Measurements from ENCODE around the gene SERPINB1. TPM values are rescaled to one million over a fixed set of nuclear protein-coding genes. Genes with fewer than 3 reads are reported as not detected.
"Not testable (repeated sequence)": the region's sequence is repeated elsewhere in the genome, so short reads cannot be mapped to it uniquely, and the experiment has no call there.

SERPINB1 gene
- total RNA-seq, 1 experiment from 2014 or later = 2.3 TPM

DNA sequence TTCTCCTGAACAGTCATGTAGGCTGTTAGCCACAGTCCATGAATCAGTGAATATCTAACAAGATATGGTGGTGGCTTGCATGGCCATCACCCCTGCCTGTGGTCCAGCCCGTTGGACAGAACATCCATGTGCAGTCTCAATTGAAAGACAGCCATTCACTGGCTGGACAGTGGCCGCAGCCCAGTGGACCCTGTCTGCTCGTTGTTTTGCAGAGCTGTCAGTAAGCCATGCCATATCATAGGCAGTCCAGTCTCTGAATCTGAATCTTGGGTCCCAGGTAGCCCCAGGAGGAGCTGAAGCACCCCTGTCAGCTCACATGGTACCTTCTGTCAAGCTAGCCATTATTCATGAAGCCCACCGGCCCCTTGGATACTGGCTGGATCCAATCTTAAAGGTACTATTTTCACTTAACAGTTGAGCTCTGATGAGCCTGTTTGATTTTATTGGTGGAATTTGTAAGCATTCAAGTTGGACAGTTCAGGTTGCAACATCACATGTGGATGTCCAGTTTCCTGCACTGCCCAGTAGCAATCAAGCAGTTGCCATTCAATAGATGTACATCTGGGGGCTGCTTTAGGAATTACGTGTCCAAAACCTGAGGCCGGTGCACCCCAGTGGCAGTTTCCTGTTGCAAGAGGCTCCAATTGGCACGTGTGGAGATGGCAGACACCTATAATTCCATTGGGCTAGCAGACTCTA, 37.8 kb downstream of the SERPINB1 start:
- no peaks in the 10 kb centered on the region for H3K9me3 ChIP-seq (replicated peaks)
- H3K36me3 ChIP-seq = no peaks in the 10 kb centered on the region
- H3K27me3 ChIP-seq = no peaks in the 10 kb centered on the region
- no peak overlapping the region for H3K4me3 ChIP-seq
- no peak overlapping the region for H3K27ac ChIP-seq
- no peak for DNase-seq
- peaks cover 16% of the 10 kb centered on the region for H3K4me1 ChIP-seq

DNA sequence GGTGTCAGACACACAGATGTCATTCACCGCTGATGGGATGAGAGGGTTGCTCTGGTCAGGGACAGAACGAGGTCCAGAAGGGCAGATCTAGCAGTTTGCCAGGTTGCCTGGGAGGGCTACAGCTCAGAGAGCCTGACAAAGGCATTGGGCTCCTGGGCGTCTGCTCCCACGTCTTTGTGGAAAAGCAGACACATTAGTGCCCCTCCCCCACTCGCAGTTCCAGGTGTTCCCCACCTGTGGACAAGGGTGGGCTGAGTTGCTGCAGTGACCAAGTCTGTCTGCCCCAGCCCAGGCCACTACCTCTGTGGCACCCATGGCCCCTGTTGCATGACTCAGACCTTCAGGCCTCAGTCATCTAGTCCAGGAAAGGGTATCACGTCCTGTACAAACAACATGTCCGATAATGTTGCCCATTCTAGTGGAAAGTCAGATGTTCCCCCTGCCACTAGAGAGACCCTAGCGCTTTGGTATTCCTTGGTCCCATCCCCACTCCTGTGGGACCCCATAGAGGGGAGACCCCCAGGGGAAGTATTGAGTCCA, 39.1 kb downstream of the SERPINB1 start:
- Histone ChIP-seq H3K27me3 (no peaks in the 10 kb centered on the region), H3K9me3 (replicated peaks) (no peaks in the 10 kb centered on the region), H3K36me3 (no peaks in the 10 kb centered on the region), H3K4me3 (no peak overlapping the region), H3K4me1 (peaks cover 26% of the 10 kb centered on the region), H3K27ac (no peak overlapping the region)
- no peak for DNase-seq

DNA sequence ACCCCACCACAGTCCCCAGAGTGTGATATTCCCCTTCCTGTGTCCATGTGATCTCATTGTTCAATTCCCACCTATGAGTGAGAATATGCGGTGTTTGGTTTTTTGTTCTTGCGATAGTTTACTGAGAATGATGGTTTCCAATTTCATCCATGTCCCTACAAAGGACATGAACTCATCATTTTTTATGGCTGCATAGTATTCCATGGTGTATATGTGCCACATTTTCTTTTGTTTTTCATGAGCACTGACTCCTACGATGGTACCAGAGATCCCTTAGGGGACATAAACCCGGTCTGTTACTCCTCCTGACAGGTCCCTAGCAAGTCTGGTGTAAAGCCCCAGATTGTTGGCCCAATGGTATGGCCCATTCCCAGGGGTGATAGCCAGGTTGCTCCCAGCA, 40.0 kb downstream of the SERPINB1 start:
- not testable (repeated sequence) for H3K36me3 ChIP-seq

DNA sequence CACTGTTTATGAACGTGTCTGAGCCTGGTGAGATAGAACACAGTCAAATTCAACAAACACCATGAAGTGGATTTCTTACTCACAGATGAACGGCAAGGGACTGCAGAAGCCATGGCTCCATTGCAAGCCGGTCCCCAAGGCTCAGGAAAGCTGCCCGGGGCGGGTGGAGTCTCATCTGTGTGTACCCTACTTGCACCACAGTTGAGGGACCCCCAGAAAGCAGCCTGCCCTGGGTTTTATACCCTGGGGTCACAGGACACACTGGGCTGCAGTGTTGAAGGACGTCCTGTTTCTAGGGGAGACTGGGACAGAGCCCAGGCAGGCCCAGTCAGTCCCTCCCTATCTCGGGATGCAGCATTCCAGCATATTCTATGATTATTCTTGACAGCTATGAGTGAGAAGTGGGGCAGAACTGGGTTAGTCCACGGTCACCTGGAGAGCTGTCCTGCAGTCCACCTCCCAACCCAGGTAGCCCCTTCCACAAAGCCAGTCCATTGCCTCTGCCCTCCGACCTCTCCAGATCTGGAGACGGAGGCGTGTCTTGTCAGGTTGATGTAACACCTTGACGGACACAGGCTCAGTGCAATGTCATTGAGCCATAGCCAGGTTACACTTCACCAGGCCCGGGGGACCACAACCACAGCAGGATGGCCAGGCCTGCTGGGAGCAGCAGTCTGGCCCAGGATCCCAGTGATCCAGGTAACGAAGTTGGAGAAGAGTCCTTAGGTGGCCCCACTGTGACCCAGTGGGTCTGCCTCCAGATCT, 40.9 kb downstream of the SERPINB1 start:
- no peak overlapping the region for H3K4me3 ChIP-seq
- H3K27ac ChIP-seq = no peak overlapping the region
- H3K36me3 ChIP-seq = no peaks in the 10 kb centered on the region
- DNase-seq = no peak
- peaks cover 24% of the 10 kb centered on the region for H3K4me1 ChIP-seq
- H3K27me3 ChIP-seq = no peaks in the 10 kb centered on the region
- no peaks in the 10 kb centered on the region for H3K9me3 ChIP-seq (replicated peaks)

More for the DNA sequence above, 40.0 kb downstream of the SERPINB1 start:
- H3K27ac ChIP-seq; H3K9me3 ChIP-seq (replicated peaks); H3K27me3 ChIP-seq; H3K4me3 ChIP-seq; DNase-seq: not testable (repeated sequence)
- peaks cover 24% of the 10 kb centered on the region for H3K4me1 ChIP-seq

GRCh38 chr6:2799936-2800527, 41.6 kb downstream of the SERPINB1 start:
- H3K4me3 ChIP-seq = no peak overlapping the region
- H3K4me1 ChIP-seq = peaks cover 24% of the 10 kb centered on the region
- no peaks in the 10 kb centered on the region for H3K27me3 ChIP-seq
- DNase-seq = no peak
- no peaks in the 10 kb centered on the region for H3K36me3 ChIP-seq
- H3K27ac ChIP-seq = no peak overlapping the region
- H3K9me3 ChIP-seq (replicated peaks) = no peaks in the 10 kb centered on the region

- Histone ChIP-seq H3K36me3 (no peaks in the 10 kb centered on the region), H3K27ac (peak overlapping the region; percentile 47), H3K9me3 (replicated peaks) (no peaks in the 10 kb centered on the region), H3K27me3 (no peaks in the 10 kb centered on the region), H3K4me1 (peaks cover 24% of the 10 kb centered on the region), H3K4me3 (no peak overlapping the region)
- peak; percentile 60 to 80 for DNase-seq
These were observed 43.0 kb downstream of the SERPINB1 start for GRCh38 chr6:2798586-2799134.

DNA sequence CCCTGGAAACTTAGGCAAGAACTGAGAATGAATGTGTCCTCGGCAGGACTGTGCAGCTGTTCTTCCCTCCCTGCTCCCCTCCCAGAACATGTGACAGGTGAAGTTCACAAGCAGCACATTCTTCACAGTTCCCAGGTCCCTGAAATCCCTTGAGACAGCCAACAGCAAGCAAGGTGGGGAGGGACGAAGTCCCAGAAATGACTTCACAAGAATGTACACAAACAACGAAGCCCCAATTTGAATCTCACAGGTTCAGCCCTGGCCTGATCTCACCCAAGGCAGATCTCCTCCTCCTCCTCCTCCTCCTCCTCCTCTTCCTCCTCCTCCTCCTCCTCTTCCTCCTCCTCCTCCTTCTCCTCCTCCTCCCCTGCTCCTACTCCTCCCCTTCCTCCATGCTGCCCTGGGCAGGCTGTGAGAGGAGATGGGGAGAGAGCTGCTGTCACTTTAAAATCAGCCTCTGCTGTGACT, 44.1 kb downstream of the SERPINB1 start:
- Histone ChIP-seq H3K27me3 (no peaks in the 10 kb centered on the region), H3K4me3 (no peak overlapping the region), H3K27ac (peak overlapping the region; percentile 43), H3K36me3 (no peaks in the 10 kb centered on the region), H3K9me3 (replicated peaks) (no peaks in the 10 kb centered on the region), H3K4me1 (peaks cover 24% of the 10 kb centered on the region)
- DNase-seq = peak; percentile 68 to 82

- no peak for DNase-seq
- H3K27ac ChIP-seq = peak overlapping the region; percentile 37; the same call in 1 of the 2 replicates
- H3K27me3 ChIP-seq = no peaks in the 10 kb centered on the region
- peaks cover 24% of the 10 kb centered on the region for H3K4me1 ChIP-seq
- H3K9me3 ChIP-seq (replicated peaks) = no peaks in the 10 kb centered on the region
- no peaks in the 10 kb centered on the region for H3K36me3 ChIP-seq
- no peak overlapping the region for H3K4me3 ChIP-seq
These were observed 44.8 kb downstream of the SERPINB1 start for GRCh38 chr6:2796861-2797260.

DNA sequence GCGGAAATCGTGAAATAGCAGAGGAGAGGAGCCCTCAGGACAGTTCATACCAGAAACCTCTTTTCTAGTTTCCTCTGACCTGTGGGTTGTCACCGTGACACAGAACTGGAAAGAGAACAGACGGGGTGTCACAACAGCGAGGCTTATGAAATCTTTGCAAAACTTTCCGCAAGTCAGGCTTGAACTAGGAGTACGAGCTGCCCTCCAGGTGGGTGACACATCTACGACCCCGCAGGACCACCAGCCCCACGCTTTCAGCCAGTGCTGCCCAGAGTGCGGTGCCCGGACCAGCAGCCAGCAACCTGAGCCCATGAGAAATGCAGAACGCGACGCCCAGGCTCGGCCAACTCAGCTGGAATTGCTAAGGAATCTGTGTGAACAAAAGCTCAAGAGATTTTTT, 45.7 kb downstream of the SERPINB1 start:
- no peak overlapping the region for H3K4me3 ChIP-seq
- no peaks in the 10 kb centered on the region for H3K9me3 ChIP-seq (replicated peaks)
- H3K27me3 ChIP-seq = no peaks in the 10 kb centered on the region
- peaks cover 26% of the 10 kb centered on the region for H3K4me1 ChIP-seq
- no peak for DNase-seq
- H3K36me3 ChIP-seq = no peaks in the 10 kb centered on the region
- no peak overlapping the region for H3K27ac ChIP-seq

GRCh38 chr6:2795162-2795561, 46.5 kb downstream of the SERPINB1 start:
- Histone ChIP-seq H3K4me3 (no peak overlapping the region), H3K4me1 (peaks cover 33% of the 10 kb centered on the region), H3K36me3 (no peaks in the 10 kb centered on the region), H3K9me3 (replicated peaks) (no peaks in the 10 kb centered on the region), H3K27ac (no peak overlapping the region), H3K27me3 (no peaks in the 10 kb centered on the region)
- no peak for DNase-seq

DNA sequence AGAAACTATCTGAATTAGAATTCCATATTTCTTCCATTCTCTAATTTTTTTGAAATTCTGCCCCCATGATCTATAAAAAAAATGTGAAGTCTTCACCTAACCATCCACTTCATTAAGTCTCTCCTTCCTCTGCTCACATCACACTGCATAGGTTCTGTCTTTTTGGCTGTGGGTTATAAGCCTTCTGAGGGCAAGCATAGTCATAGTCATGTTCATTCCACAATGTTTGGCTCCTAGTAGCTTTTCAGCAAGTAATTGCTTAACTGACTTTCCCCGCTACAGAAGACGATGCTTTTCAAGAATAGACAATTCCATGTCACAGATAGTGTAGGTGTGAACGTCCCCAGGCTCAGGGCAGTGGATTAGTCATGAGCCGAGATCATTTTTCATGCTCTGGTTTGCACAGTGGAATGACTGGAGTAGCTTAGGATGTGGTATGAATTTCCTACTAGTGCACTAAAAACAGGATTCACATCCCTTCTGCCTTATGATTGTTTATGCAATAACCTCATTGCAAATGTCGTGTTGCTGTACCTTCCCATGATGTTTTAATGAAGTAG, 47.4 kb downstream of the SERPINB1 start:
- no peaks in the 10 kb centered on the region for H3K27me3 ChIP-seq
- peaks cover 37% of the 10 kb centered on the region for H3K4me1 ChIP-seq
- no peak overlapping the region for H3K27ac ChIP-seq
- no peak for DNase-seq
- H3K9me3 ChIP-seq (replicated peaks) = no peaks in the 10 kb centered on the region
- H3K4me3 ChIP-seq = no peak overlapping the region
- H3K36me3 ChIP-seq = no peaks in the 10 kb centered on the region

- Histone ChIP-seq H3K27ac (no peak overlapping the region), H3K9me3 (replicated peaks) (no peaks in the 10 kb centered on the region), H3K36me3 (no peaks in the 10 kb centered on the region), H3K4me3 (no peak overlapping the region), H3K4me1 (peaks cover 35% of the 10 kb centered on the region), H3K27me3 (no peaks in the 10 kb centered on the region)
- DNase-seq = no peak
These were observed 48.0 kb downstream of the SERPINB1 start for GRCh38 chr6:2793534-2794151.

DNA sequence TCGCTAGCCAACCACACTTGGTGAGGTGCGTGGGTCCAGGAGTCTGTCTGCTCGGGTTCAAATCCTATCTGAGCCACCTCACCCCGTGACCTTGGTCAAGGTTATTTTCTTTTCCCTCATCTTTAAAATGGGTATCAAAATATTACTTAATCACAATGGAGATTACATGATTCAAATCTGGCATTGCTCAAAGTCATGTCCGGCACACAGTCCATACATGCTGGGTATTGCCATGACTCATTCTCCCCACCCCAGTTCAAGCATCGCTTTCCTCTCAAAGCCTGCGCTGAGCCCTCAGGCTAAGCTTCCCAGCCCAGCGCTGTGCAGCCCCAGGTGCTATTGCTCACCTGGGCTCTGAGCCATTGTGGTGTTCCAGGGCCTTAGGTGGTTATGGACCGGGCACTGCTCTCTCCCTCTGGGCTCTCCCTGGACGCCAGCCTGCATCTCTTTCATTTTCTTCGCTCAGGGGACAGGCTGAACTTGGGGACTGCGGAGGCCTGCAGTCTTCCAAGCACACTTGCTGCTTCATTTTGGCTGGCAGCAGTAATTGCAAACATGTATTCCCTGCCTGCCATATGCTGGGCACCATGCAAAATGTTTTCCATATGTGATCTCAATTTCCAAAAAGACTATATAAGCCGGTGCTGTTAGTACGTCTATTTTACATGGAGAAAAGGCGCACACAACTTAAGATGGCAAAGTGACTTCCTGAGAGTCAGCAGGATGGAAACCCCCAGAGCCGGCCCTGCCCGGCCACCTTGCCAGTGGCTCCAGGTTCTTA, 49.1 kb downstream of the SERPINB1 start:
- Histone ChIP-seq H3K9me3 (replicated peaks) (no peaks in the 10 kb centered on the region), H3K4me1 (peaks cover 26% of the 10 kb centered on the region), H3K27ac (no peak overlapping the region), H3K4me3 (no peak overlapping the region), H3K27me3 (no peaks in the 10 kb centered on the region), H3K36me3 (peaks cover 3% of the 10 kb centered on the region; the same call in 1 of the 2 replicates)
- DNase-seq = no peak

Data from SJCRH30 (cell line).